ENCODE measurements around the gene CLIC5.

CLIC5 gene

GRCh38 chr6:45990162-45990561, 25.5 kb downstream of the CLIC5 start:
- no peak for DNase-seq

- no peak for DNase-seq
Observed at GRCh38 chr6:45988635-45989034, 27.0 kb downstream of the CLIC5 start.

GRCh38 chr6:45987856-45988255, 27.8 kb downstream of the CLIC5 start:
- DNase-seq: no peak

GRCh38 chr6:45986746-45987274, 28.9 kb downstream of the CLIC5 start:
- DNase-seq: no peak

- DNase-seq: no peak
Observed at GRCh38 chr6:45984788-45985425, 30.8 kb downstream of the CLIC5 start.

- no peak for DNase-seq
Observed at GRCh38 chr6:45984347-45984746, 31.3 kb downstream of the CLIC5 start.

- DNase-seq: no peak
Observed at GRCh38 chr6:45983062-45983461, 32.6 kb downstream of the CLIC5 start.

GRCh38 chr6:45982280-45983036, 33.2 kb downstream of the CLIC5 start:
- DNase-seq: peak; percentile 10

GRCh38 chr6:45981046-45981445, 34.6 kb downstream of the CLIC5 start:
- DNase-seq: no peak

- no peak for DNase-seq
Observed at GRCh38 chr6:45979311-45979710, 36.3 kb downstream of the CLIC5 start.

- DNase-seq: no peak
Observed at GRCh38 chr6:45974596-45974995, 41.1 kb downstream of the CLIC5 start.

- no peak for DNase-seq
Observed at GRCh38 chr6:45972795-45973503, 42.7 kb downstream of the CLIC5 start.

GRCh38 chr6:45971287-45971686, 44.4 kb downstream of the CLIC5 start:
- no peak for DNase-seq

GRCh38 chr6:45970326-45970725, 45.3 kb downstream of the CLIC5 start:
- DNase-seq: no peak

GRCh38 chr6:45969883-45970282, 45.8 kb downstream of the CLIC5 start:
- DNase-seq: no peak

- DNase-seq: no peak
Observed at GRCh38 chr6:45969026-45969425, 46.6 kb downstream of the CLIC5 start.

- DNase-seq: no peak
Observed at GRCh38 chr6:45967363-45967762, 48.3 kb downstream of the CLIC5 start.

GRCh38 chr6:45966797-45967196, 48.9 kb downstream of the CLIC5 start:
- DNase-seq: no peak

- no peak for DNase-seq
Observed at GRCh38 chr6:45966340-45966739, 49.3 kb downstream of the CLIC5 start.

GRCh38 chr6:45965792-45966191, 49.9 kb downstream of the CLIC5 start:
- no peak for DNase-seq

GRCh38 chr6:45965007-45965406, 50.7 kb downstream of the CLIC5 start:
- no peak for DNase-seq

GRCh38 chr6:45964300-45964699, 51.4 kb downstream of the CLIC5 start:
- no peak for DNase-seq

GRCh38 chr6:45963896-45964295, 51.8 kb downstream of the CLIC5 start:
- DNase-seq: no peak

- no peak for DNase-seq
Observed at GRCh38 chr6:45961125-45961524, 54.5 kb downstream of the CLIC5 start.

All from DMS79 treated with DMSO at 0.1 percent for 48 hours (cell line).